Medulla oblongata (tissue), 1 donor: ENCODE results near the gene ZPR1.
"Not testable (repeated sequence)": the region's sequence is repeated elsewhere in the genome, so short reads cannot be mapped to it uniquely, and the experiment has no call there.

Experiments
- DNase-seq: peaks from one replicate; pipeline ENCODE4 v3.0.0-alpha.2; 2015; ENCODE audit errors: extremely low spot score

Gene ZPR1

GRCh38 chr11:116787786-116788486, at the start of gene ZPR1:
Gene ZPR1, minus strand, starts transcription at chr11:116788023. Its CDS starts 33 bp downstream, at chr11:116787990.
- DNase-seq: peak; percentile 86

- DNase-seq: no peak
These were observed 48.8 kb upstream of the ZPR1 start for GRCh38 chr11:116836632-116836991.

- peak; percentile 88 for DNase-seq
These were observed 48.2 kb upstream of the ZPR1 start for GRCh38 chr11:116835791-116836631.

- DNase-seq: peak; percentile 26
These were observed 47.4 kb upstream of the ZPR1 start for GRCh38 chr11:116835042-116835772.

GRCh38 chr11:116834535-116835041, 46.8 kb upstream of the ZPR1 start:
- DNase-seq: not testable (repeated sequence)

- DNase-seq: no peak
These were observed 46.2 kb upstream of the ZPR1 start for GRCh38 chr11:116833816-116834534.

- no peak for DNase-seq
These were observed 45.6 kb upstream of the ZPR1 start for GRCh38 chr11:116833491-116833815.

- DNase-seq: no peak
These were observed 44.8 kb upstream of the ZPR1 start for GRCh38 chr11:116832350-116833290.

- no peak for DNase-seq
These were observed 44.0 kb upstream of the ZPR1 start for GRCh38 chr11:116831790-116832349.

GRCh38 chr11:116830184-116830912, 42.5 kb upstream of the ZPR1 start:
- DNase-seq: no peak

GRCh38 chr11:116829525-116830183, 41.8 kb upstream of the ZPR1 start, which contains the start of gene APOC3:
Gene APOC3, plus strand, starts transcription at chr11:116829907. Its CDS starts 676 bp downstream, at chr11:116830583.
- DNase-seq: no peak

GRCh38 chr11:116828632-116829524, 41.1 kb upstream of the ZPR1 start:
- DNase-seq: no peak

GRCh38 chr11:116827461-116827860, 39.6 kb upstream of the ZPR1 start:
- DNase-seq: no peak

GRCh38 chr11:116826751-116827431, 39.1 kb upstream of the ZPR1 start:
- DNase-seq: no peak

GRCh38 chr11:116825854-116826750, 38.3 kb upstream of the ZPR1 start:
- no peak for DNase-seq

GRCh38 chr11:116825434-116825833, 37.6 kb upstream of the ZPR1 start:
- no peak for DNase-seq
